Measurements from ENCODE around the gene HOXA3. TPM values are rescaled to one million over a fixed set of nuclear protein-coding genes. Genes with fewer than 3 reads are reported as not detected.

Gene HOXA3
- total and polyA plus RNA-seq, 10 of the 15 experiments (the other 5 are each of a cell fraction or from before 2014, with no cell fraction given) = 0.05 TPM; not detected in 9

DNA sequence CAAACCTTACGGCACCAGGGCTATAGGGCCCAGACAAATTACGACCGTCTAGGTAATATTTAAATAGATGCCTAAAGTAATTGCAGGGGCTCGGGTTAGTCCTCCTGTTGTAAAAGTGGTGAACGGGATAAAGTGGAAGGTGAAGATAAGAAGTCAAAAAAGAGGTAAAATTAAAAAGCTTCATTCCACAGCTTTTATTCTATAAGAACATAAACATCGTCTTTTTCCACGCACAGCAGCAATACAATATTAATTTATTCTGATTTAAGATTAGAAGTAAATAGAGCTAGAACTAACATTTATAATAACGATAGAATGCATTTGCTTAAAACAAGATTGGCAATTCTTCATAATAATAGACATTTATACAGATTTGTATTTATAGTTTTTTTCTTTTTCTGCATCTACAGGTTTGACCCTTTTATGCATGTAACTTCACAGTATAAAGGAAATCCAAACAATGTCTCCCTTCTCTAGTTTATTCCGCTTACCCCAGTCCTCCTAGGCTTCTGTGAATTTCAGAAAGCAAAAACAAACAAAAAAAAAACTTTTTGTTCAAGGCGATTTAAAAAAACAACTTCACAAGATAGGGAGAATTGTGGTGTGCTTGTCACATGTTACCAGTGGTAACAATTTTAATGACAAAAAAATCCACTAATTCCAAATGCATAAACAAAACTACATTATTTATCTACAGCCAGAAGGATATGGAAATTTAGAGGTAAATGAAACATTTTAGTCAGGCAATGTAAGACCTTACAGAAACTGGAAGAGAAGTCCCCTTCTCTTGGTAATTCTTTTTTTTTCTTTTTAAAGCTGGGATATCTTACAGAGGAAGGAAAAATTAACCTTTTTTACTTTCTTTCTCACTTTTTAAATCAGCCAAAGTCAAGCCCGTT, 18.3 kb upstream of the HOXA3 start (continued):
- TF ChIP-seq, protein P1, sequence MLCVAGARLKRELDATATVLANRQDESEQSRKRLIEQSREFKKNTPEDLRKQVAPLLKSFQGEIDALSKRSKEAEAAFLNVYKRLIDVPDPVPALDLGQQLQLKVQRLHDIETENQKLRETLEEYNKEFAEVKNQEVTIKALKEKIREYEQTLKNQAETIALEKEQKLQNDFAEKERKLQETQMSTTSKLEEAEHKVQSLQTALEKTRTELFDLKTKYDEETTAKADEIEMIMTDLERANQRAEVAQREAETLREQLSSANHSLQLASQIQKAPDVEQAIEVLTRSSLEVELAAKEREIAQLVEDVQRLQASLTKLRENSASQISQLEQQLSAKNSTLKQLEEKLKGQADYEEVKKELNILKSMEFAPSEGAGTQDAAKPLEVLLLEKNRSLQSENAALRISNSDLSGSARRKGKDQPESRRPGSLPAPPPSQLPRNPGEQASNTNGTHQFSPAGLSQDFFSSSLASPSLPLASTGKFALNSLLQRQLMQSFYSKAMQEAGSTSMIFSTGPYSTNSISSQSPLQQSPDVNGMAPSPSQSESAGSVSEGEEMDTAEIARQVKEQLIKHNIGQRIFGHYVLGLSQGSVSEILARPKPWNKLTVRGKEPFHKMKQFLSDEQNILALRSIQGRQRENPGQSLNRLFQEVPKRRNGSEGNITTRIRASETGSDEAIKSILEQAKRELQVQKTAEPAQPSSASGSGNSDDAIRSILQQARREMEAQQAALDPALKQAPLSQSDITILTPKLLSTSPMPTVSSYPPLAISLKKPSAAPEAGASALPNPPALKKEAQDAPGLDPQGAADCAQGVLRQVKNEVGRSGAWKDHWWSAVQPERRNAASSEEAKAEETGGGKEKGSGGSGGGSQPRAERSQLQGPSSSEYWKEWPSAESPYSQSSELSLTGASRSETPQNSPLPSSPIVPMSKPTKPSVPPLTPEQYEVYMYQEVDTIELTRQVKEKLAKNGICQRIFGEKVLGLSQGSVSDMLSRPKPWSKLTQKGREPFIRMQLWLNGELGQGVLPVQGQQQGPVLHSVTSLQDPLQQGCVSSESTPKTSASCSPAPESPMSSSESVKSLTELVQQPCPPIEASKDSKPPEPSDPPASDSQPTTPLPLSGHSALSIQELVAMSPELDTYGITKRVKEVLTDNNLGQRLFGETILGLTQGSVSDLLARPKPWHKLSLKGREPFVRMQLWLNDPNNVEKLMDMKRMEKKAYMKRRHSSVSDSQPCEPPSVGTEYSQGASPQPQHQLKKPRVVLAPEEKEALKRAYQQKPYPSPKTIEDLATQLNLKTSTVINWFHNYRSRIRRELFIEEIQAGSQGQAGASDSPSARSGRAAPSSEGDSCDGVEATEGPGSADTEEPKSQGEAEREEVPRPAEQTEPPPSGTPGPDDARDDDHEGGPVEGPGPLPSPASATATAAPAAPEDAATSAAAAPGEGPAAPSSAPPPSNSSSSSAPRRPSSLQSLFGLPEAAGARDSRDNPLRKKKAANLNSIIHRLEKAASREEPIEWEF (IDR thresholded peaks at IDR 0.05; ENCODE audit: insufficient replicate concordance, low read depth, low read length) = no peak
- TF ChIP-seq NFYA (IDR thresholded peaks at IDR 0.05; ENCODE audit: borderline replicate concordance, low read depth, low read length) (no peak), ZBED1 (IDR thresholded peaks at IDR 0.05; ENCODE audit: borderline replicate concordance) (no peak)
- TF ChIP-seq, protein P2, sequence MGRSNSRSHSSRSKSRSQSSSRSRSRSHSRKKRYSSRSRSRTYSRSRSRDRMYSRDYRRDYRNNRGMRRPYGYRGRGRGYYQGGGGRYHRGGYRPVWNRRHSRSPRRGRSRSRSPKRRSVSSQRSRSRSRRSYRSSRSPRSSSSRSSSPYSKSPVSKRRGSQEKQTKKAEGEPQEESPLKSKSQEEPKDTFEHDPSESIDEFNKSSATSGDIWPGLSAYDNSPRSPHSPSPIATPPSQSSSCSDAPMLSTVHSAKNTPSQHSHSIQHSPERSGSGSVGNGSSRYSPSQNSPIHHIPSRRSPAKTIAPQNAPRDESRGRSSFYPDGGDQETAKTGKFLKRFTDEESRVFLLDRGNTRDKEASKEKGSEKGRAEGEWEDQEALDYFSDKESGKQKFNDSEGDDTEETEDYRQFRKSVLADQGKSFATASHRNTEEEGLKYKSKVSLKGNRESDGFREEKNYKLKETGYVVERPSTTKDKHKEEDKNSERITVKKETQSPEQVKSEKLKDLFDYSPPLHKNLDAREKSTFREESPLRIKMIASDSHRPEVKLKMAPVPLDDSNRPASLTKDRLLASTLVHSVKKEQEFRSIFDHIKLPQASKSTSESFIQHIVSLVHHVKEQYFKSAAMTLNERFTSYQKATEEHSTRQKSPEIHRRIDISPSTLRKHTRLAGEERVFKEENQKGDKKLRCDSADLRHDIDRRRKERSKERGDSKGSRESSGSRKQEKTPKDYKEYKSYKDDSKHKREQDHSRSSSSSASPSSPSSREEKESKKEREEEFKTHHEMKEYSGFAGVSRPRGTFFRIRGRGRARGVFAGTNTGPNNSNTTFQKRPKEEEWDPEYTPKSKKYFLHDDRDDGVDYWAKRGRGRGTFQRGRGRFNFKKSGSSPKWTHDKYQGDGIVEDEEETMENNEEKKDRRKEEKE (IDR thresholded peaks at IDR 0.05) = no peak

Measured in GM12878 (cell line).